ENCODE measurements around the gene INTS14.

DNA sequence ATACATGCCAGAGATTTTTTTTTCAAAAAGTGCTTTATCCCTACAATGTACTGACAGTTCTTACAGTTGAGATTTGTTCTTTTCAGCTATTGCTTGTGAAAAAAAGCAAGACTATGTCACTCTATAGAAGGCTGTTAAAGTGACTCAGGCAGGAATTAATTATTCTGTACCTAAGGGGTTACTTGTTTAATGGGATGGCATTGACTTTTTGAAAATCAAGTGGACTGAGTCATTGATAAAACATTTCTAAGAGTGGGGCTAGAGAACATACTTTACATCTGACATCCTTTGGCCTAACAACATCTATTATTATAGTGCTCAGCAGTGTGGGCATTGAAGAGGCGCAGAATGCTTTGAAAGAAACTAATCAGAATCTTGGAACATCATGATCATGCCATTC, 34.3 kb downstream of the INTS14 start:
- TF ChIP-seq, protein P1, sequence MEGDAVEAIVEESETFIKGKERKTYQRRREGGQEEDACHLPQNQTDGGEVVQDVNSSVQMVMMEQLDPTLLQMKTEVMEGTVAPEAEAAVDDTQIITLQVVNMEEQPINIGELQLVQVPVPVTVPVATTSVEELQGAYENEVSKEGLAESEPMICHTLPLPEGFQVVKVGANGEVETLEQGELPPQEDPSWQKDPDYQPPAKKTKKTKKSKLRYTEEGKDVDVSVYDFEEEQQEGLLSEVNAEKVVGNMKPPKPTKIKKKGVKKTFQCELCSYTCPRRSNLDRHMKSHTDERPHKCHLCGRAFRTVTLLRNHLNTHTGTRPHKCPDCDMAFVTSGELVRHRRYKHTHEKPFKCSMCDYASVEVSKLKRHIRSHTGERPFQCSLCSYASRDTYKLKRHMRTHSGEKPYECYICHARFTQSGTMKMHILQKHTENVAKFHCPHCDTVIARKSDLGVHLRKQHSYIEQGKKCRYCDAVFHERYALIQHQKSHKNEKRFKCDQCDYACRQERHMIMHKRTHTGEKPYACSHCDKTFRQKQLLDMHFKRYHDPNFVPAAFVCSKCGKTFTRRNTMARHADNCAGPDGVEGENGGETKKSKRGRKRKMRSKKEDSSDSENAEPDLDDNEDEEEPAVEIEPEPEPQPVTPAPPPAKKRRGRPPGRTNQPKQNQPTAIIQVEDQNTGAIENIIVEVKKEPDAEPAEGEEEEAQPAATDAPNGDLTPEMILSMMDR (IDR thresholded peaks at IDR 0.05): no peak
- TF ChIP-seq POLR2A (IDR thresholded peaks at IDR 0.05): no peak
